Mesothelial cell of epicardium (in vitro differentiated cells): ENCODE results near the gene SPA17. TPM values are rescaled to one million over a fixed set of nuclear protein-coding genes. Genes with fewer than 3 reads are reported as not detected.

ENCODE experiments used
- DNase-seq, 2 experiments: peaks; one replicate each; pipeline ENCODE4 v3.0.0; 2021; ENCODE audit warnings: low spot score in 2 of 2; ENCODE audit not compliant: unreplicated experiment in 2 of 2
- H3K27ac Mint-ChIP-seq: 2 replicates; pipeline ENCODE4 v1.8.0; 2021; ENCODE audit warnings: mixed read lengths
- H3K27me3 Mint-ChIP-seq: 2 replicates; pipeline ENCODE4 v1.8.0; 2021; ENCODE audit warnings: low read depth, mixed read lengths
- H3K36me3 Mint-ChIP-seq: 2 replicates; pipeline ENCODE4 v1.8.0; 2021; ENCODE audit warnings: mixed read lengths
- H3K4me1 Mint-ChIP-seq: 2 replicates; pipeline ENCODE4 v1.8.0; 2021; ENCODE audit warnings: mixed read lengths
- H3K4me3 Mint-ChIP-seq: 2 replicates; pipeline ENCODE4 v1.8.0; 2021; ENCODE audit warnings: mild to moderate bottlenecking, moderate library complexity, mixed read lengths
- H3K9me3 Mint-ChIP-seq: 2 replicates; pipeline ENCODE4 v1.8.0; 2021; ENCODE audit warnings: mixed read lengths
- CTCF ChIP-seq: fragments of 200-600 bp; sonication (generic); IDR thresholded peaks from one replicate; pipeline ENCODE4 v1.5.0; 2021; ENCODE audit warnings: antibody characterized with exemption; ENCODE audit not compliant: unreplicated experiment
- total RNA-seq: library from RNA; stranded (reverse); gene quantifications from 3 replicates; pipeline ENCODE4 v1.2.1, GENCODE V29; 2021

Gene SPA17
- total RNA-seq = 3.8 to 7.7 TPM (median 5.5 TPM) in 3 replicates

- H3K4me3 Mint-ChIP-seq = peak within 1 kb of the TSS; percentile 84
These were observed at the start of gene SPA17, which contains the start of gene SIAE for GRCh38 chr11:124673333-124674167. Gene SPA17, plus strand, starts transcription at chr11:124673904. Its CDS starts 1,361 bp downstream, at chr11:124675265. Gene SIAE, minus strand, starts transcription at chr11:124673739. Its CDS starts 31 bp downstream, at chr11:124673708.

DNA sequence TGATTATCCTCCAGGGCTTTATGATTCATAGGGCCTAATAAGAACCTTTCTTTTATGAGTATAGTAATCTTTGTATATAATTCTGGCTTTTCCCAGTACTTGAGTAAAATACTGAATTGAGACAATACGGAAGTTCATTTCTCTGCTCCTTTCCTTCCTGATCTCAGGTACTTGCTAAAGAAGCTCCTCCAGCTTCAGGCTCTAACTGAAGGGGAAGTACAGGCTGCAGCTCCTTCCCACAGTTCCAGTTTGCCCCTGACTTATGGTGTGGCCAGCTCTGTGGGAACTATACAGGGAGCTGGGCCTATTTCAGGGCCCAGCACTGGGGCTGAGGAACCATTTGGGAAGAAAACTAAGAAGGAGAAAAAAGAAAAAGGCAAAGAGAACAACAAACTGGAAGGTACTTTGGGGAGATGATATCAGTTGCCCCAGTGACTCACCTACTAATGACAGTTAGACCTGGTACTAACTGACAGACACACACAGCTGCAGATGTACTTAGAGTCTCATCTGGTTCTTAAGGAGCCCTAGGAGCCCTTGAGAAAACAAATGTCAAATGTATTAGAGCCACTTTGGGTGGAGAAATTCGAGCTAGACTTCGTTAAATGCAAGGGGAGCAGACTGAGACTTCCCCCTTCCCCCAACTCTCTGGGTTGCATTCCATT, 48.1 kb upstream of the SPA17 start:
- Mint-ChIP-seq H3K4me1 (peaks cover 15% of the 10 kb centered on the region), H3K27me3 (peaks cover 7% of the 10 kb centered on the region), H3K27ac (no peak overlapping the region), H3K36me3 (peaks cover 7% of the 10 kb centered on the region), H3K9me3 (no peaks in the 10 kb centered on the region), H3K4me3 (no peak overlapping the region)
- TF ChIP-seq CTCF = no peak
- no peak for DNase-seq

More at GRCh38 chr11:124673333-124674167, at the start of gene SPA17, which contains the start of gene SIAE:
- no peak for TF ChIP-seq CTCF
- H3K27me3 Mint-ChIP-seq = peaks cover 7% of the 10 kb centered on the region
- no peaks in the 10 kb centered on the region for H3K36me3 Mint-ChIP-seq
- peaks cover 14% of the 10 kb centered on the region for H3K4me1 Mint-ChIP-seq
- peak; percentile 80 to 88 for DNase-seq
- H3K27ac Mint-ChIP-seq = peak within 1 kb of the TSS; percentile 95
- H3K9me3 Mint-ChIP-seq = no peaks in the 10 kb centered on the region

DNA sequence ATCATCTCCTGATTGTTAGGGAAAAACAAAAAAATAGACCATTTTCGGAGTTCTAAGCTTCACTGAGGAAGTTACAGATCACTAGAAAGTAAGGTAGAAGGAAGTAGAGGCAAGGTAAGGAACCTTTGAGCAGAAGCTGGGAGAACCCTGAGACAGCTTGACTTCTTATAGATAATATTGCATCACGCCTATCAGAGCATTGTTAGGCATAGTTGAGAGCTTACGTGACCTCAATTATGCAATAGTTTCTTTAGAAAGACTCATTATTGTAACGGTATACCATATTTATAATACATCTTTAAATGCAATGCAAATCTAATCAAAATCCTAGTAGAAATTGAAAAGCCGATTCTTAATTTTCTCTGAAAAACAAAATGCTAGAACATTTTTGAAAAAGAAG, 46.2 kb upstream of the SPA17 start:
- H3K27me3 Mint-ChIP-seq = no peaks in the 10 kb centered on the region
- no peak for DNase-seq

GRCh38 chr11:124629961-124630360, 43.7 kb upstream of the SPA17 start:
- H3K27me3 Mint-ChIP-seq = no peaks in the 10 kb centered on the region
- H3K36me3 Mint-ChIP-seq = peaks cover 26% of the 10 kb centered on the region
- H3K9me3 Mint-ChIP-seq = no peaks in the 10 kb centered on the region
- no peak for TF ChIP-seq CTCF
- H3K4me3 Mint-ChIP-seq = no peak overlapping the region
- no peak for DNase-seq
- H3K27ac Mint-ChIP-seq = no peak overlapping the region
- no peaks in the 10 kb centered on the region for H3K4me1 Mint-ChIP-seq

More for the DNA sequence above, 46.2 kb upstream of the SPA17 start:
- H3K9me3 Mint-ChIP-seq = no peaks in the 10 kb centered on the region
- TF ChIP-seq CTCF = no peak
- no peak overlapping the region for H3K27ac Mint-ChIP-seq
- H3K36me3 Mint-ChIP-seq = peaks cover 17% of the 10 kb centered on the region
- no peak overlapping the region for H3K4me3 Mint-ChIP-seq
- H3K4me1 Mint-ChIP-seq = peaks cover 9% of the 10 kb centered on the region

- TF ChIP-seq CTCF = no peak
- no peaks in the 10 kb centered on the region for H3K9me3 Mint-ChIP-seq
- no peak for DNase-seq
- peaks cover 27% of the 10 kb centered on the region for H3K36me3 Mint-ChIP-seq
- no peak overlapping the region for H3K27ac Mint-ChIP-seq
- no peak overlapping the region for H3K4me3 Mint-ChIP-seq
- no peaks in the 10 kb centered on the region for H3K27me3 Mint-ChIP-seq
- no peaks in the 10 kb centered on the region for H3K4me1 Mint-ChIP-seq
These were observed 40.3 kb upstream of the SPA17 start for GRCh38 chr11:124633355-124633754.
